Measurements from ENCODE around the gene OR51B4. TPM values are rescaled to one million over a fixed set of nuclear protein-coding genes. Genes with fewer than 3 reads are reported as not detected.
"Not testable (repeated sequence)": the region's sequence is repeated elsewhere in the genome, so short reads cannot be mapped to it uniquely, and the experiment has no call there.

Gene OR51B4
- under 1 TPM in 1 of 12 donors, not detected in 11; 0.33 TPM for polyA plus RNA-seq (ENCODE audit: insufficient read length in 12 of 12)
- long read RNA-seq, donor 1, partial matches to known transcripts = 0 of 1 reads
- long read RNA-seq, donor 1, other reads (novel, unspliced or antisense) = 0 of 1 reads
- long read RNA-seq, donor 2 = 0 reads
- long read RNA-seq, donor 3 = 0 reads
- long read RNA-seq, donor 4 = 0 reads
- long read RNA-seq, donor 5 = 0 reads
- long read RNA-seq, donor 6 = 0 reads
- long read RNA-seq, donor 7 = 0 reads
- long read RNA-seq, donor 8 = 0 reads
- long read RNA-seq, donor 9 = 0 reads
- long read RNA-seq, donor 10 = 0 reads
- long read RNA-seq, donor 11 = 0 reads

GRCh38 chr11:5301846-5302245 lies at the start of gene OR51B4:
Gene OR51B4, minus strand, starts transcription at chr11:5301946. Its CDS starts 0 bp downstream, at chr11:5301946.
- no peak for DNase-seq

GRCh38 chr11:5351208-5351607 lies 49.5 kb upstream of the OR51B4 start, which contains the start of gene OR51B6:
Gene OR51B6, plus strand, starts transcription at chr11:5351508. Its CDS starts 0 bp downstream, at chr11:5351508.
- DNase-seq = no peak

- no peak for DNase-seq
Observed at GRCh38 chr11:5349550-5349949, 47.8 kb upstream of the OR51B4 start.

GRCh38 chr11:5348551-5349194 lies 46.9 kb upstream of the OR51B4 start:
- no peak for DNase-seq

GRCh38 chr11:5345831-5346230 lies 44.1 kb upstream of the OR51B4 start:
- DNase-seq = no peak

GRCh38 chr11:5343474-5344335 lies 42.0 kb upstream of the OR51B4 start, which contains the start of gene OR51B5:
Gene OR51B5, minus strand, starts transcription at chr11:5343524. Its CDS starts 0 bp downstream, at chr11:5343524.
- no peak for DNase-seq

GRCh38 chr11:5339771-5340322 lies 38.1 kb upstream of the OR51B4 start:
- DNase-seq = no peak

GRCh38 chr11:5337253-5337652 lies 35.5 kb upstream of the OR51B4 start:
- DNase-seq = not testable (repeated sequence)

GRCh38 chr11:5336331-5336730 lies 34.6 kb upstream of the OR51B4 start:
- DNase-seq = no peak

- no peak for DNase-seq
Observed at GRCh38 chr11:5335170-5335569, 33.4 kb upstream of the OR51B4 start.

- no peak for DNase-seq
Observed at GRCh38 chr11:5324197-5324596, 22.5 kb upstream of the OR51B4 start, which contains the start of gene OR51B2. Gene OR51B2, minus strand, starts transcription at chr11:5324297. Its CDS starts 0 bp downstream, at chr11:5324297.

- no peak for DNase-seq
Observed at GRCh38 chr11:5317292-5317691, 15.5 kb upstream of the OR51B4 start.

GRCh38 chr11:5313326-5314023 lies 11.7 kb upstream of the OR51B4 start:
- not testable (repeated sequence) for DNase-seq

GRCh38 chr11:5310423-5310822 lies 8.7 kb upstream of the OR51B4 start:
- DNase-seq = no peak

- no peak for DNase-seq
Observed at GRCh38 chr11:5307256-5308019, 5.7 kb upstream of the OR51B4 start.

GRCh38 chr11:5304046-5304445 lies 2.3 kb upstream of the OR51B4 start:
- no peak for DNase-seq

- DNase-seq = no peak
Observed at GRCh38 chr11:5303626-5304025, 1.9 kb upstream of the OR51B4 start.

- DNase-seq = no peak
Observed at GRCh38 chr11:5300251-5300650, 1.5 kb downstream of the OR51B4 start.

GRCh38 chr11:5298451-5298850 lies 3.3 kb downstream of the OR51B4 start:
- DNase-seq = no peak

- no peak for DNase-seq
Observed at GRCh38 chr11:5297721-5298323, 3.9 kb downstream of the OR51B4 start.

Data from muscle of arm (tissue), 14 donors.